ENCODE measurements around the gene GNAT2.

GNAT2 gene

DNA sequence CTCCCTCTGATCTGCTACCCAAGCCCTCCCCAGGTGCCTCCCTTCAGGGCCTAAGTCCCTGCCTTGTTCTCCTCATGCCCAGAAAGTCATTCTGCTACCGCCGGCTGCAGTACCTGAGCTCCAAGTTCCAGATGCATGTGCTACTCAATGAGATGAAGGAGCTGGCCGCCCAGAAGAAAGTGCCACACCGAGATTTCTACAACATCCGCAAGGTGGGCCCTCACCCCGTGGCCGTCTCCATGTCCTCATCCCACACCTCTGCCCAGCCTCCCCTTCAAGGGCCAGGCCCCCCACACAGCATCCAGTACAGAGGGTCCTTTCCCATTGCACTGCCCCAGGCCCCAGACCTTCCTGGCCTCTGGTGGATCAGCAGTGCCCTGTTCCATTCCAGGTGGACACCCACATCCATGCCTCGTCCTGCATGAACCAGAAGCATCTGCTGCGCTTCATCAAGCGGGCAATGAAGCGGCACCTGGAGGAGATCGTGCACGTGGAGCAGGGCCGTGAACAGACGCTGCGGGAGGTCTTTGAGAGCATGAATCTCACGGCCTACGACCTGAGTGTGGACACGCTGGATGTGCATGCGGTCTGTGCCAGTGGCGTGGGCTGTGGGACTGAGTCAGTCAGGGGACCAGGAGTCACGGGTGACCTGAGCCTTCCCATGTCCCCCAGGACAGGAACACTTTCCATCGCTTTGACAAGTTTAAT lies 8.4 kb upstream of the GNAT2 start:
- Histone ChIP-seq H3K27me3 (replicated peaks) (no peaks in the 10 kb centered on the region), H3K4me3 (ENCODE audit: low read depth, low read length) (no peak overlapping the region), H3K27ac (no peak overlapping the region), H3K36me3 (replicated peaks) (peaks cover 61% of the 10 kb centered on the region)
- no peak for DNase-seq
- TF ChIP-seq CTCF (IDR thresholded peaks at IDR 0.05; ENCODE audit: low read depth, low read length, missing control alignments): no peak
- in situ Hi-C loops (cut with HindIII; ENCODE audit: low pct_ligation_motif_present, low sequenced_read_pairs): no loop called here

DNA sequence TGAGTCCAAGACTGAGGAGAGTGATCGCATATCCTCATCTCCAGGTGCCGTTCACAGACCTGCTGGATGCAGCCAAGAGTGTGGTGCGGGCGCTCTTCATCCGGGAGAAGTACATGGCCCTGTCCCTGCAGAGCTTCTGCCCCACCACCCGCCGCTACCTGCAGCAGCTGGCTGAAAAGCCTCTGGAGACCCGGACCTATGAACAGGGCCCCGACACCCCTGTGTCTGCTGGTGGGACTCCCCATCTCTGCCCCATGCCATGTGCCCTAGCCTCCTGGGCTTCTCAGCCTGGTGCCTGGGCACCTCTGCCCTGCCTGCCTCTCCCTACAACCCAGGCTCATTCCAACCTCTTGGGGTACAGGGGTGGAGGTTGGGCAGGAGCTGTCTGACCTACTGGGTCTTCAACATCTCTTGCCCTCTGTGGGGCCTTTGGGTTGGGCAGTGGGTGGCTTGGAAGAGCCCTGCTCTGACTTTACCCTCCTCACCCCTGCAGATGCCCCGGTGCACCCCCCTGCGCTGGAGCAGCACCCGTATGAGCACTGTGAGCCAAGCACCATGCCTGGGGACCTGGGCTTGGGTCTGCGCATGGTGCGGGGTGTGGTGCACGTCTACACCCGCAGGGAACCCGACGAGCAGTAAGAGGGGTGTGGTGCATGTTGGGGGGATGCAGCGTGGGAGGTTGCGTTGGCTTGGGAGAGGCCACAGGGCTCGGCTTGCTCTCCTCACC lies 7.4 kb upstream of the GNAT2 start:
- Histone ChIP-seq H3K27ac (no peak overlapping the region), H3K36me3 (replicated peaks) (peaks cover 56% of the 10 kb centered on the region), H3K4me3 (ENCODE audit: low read depth, low read length) (no peak overlapping the region), H3K27me3 (replicated peaks) (no peaks in the 10 kb centered on the region)
- in situ Hi-C loops (cut with HindIII; ENCODE audit: low pct_ligation_motif_present, low sequenced_read_pairs): no loop called here
- no peak for TF ChIP-seq CTCF (IDR thresholded peaks at IDR 0.05; ENCODE audit: low read depth, low read length, missing control alignments)
- DNase-seq: no peak

DNA sequence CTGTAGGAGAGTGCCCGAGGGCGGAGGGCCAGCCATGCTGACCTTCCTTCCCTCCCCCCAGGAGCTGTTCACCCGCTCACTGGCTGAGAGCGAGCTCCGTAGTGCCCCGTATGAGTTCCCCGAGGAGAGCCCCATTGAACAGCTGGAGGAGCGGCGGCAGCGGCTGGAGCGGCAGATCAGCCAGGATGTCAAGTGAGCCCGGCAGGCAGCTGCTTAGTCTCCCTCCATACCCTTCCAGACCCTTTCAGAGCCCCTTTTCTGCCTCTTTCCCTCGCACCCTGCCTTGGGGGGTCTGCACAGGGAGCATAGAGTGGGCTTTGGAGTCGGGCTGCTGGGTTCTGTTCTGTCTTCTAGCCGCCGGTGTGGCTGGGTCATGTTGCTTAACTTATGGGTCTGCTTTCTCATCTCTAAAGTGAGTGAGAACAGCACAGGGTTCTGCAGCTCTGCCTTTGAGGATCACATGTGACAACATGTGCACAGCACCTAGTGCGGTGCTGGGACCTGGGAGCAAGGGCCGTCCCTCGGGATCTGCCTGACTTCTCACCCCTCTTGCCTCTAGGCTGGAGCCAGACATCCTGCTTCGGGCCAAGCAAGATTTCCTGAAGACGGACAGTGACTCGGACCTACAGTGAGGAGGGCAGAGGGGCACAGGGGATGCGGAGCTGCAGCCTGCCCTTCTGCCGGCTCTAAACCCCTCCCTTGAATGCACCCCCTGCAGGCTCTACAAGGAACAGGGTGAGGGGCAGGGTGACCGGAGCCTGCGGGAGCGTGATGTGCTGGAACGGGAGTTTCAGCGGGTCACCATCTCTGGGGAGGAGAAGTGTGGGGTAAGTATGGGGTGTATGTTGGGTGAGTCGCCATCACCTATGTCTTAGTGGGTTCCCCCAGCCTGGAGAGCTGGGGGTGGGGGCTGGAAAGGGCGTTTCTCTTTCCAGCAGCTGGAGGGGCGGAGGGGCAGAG lies 6.5 kb upstream of the GNAT2 start:
- in situ Hi-C loops (cut with HindIII; ENCODE audit: low pct_ligation_motif_present, low sequenced_read_pairs): no loop called here
- Histone ChIP-seq H3K27me3 (replicated peaks) (no peaks in the 10 kb centered on the region), H3K4me3 (ENCODE audit: low read depth, low read length) (no peak overlapping the region), H3K27ac (no peak overlapping the region), H3K36me3 (replicated peaks) (peaks cover 47% of the 10 kb centered on the region)
- peak; percentile 36 for TF ChIP-seq CTCF (IDR thresholded peaks at IDR 0.05; ENCODE audit: low read depth, low read length, missing control alignments)
- no peak for DNase-seq

- no peak overlapping the region for H3K27ac ChIP-seq
- in situ Hi-C loops (cut with HindIII; ENCODE audit: low pct_ligation_motif_present, low sequenced_read_pairs): no loop called here
- H3K36me3 ChIP-seq (replicated peaks): peaks cover 43% of the 10 kb centered on the region
- TF ChIP-seq CTCF (IDR thresholded peaks at IDR 0.05; ENCODE audit: low read depth, low read length, missing control alignments): no peak
- no peak overlapping the region for H3K4me3 ChIP-seq (ENCODE audit: low read depth, low read length)
- H3K27me3 ChIP-seq (replicated peaks): no peaks in the 10 kb centered on the region
- no peak for DNase-seq
Observed at GRCh38 chr1:109625176-109625575, 5.8 kb upstream of the GNAT2 start.

- Histone ChIP-seq H3K36me3 (replicated peaks) (peaks cover 35% of the 10 kb centered on the region), H3K4me3 (ENCODE audit: low read depth, low read length) (no peak overlapping the region), H3K27me3 (replicated peaks) (no peaks in the 10 kb centered on the region), H3K27ac (no peak overlapping the region)
- in situ Hi-C loops (cut with HindIII; ENCODE audit: low pct_ligation_motif_present, low sequenced_read_pairs): no loop called here
- DNase-seq: no peak
- no peak for TF ChIP-seq CTCF (IDR thresholded peaks at IDR 0.05; ENCODE audit: low read depth, low read length, missing control alignments)
Observed at GRCh38 chr1:109624201-109625010, 5.0 kb upstream of the GNAT2 start.
